Measurements from ENCODE around the gene IKZF1.
A peak's percentile ranks its signal among the peaks of the same experiment; 100 is the strongest.

The IKZF1 gene

DNA sequence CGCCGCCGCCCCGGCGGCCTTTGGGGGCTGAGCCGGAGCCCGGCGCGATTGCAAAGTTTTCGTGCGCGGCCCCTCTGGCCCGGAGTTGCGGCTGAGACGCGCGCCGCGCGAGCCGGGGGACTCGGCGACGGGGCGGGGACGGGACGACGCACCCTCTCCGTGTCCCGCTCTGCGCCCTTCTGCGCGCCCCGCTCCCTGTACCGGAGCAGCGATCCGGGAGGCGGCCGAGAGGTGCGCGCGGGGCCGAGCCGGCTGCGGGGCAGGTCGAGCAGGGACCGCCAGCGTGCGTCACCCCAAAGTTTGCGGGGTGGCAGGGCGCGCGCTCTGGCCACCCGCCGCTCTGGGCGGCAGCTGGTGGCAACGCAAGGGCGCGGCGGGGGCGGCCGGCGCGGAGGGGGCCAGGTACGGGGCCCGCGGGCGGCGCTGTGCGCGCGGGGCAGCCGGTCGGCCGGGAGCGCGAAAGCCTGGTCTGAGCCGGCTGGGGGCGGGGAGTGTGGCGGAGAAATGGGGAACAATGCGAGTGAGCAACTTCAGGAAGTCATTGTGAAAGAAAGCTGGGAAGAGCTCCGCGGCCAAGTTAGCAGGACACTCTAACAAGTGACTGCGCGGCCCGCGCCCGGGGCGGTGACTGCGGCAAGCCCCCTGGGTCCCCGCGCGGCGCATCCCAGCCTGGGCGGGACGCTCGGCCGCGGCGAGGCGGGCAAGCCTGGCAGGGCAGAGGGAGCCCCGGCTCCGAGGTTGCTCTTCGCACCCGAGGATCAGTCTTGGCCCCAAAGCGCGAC is at the start of gene IKZF1:
Gene IKZF1, plus strand, starts transcription at position 588 of the 782 bp plus-strand sequence. CDS start 14,346 bp downstream, outside the sequence.
- no peak for DNase-seq (ENCODE audit: low read depth in 2 of 2)

GRCh38 chr7:50261593-50261992 is 42.9 kb upstream of the IKZF1 start:
- DNase-seq (ENCODE audit: low read depth in 2 of 2), result no peak

- no peak for DNase-seq (ENCODE audit: low read depth in 2 of 2)
Measured at GRCh38 chr7:50262446-50262845, 42.1 kb upstream of the IKZF1 start.

GRCh38 chr7:50262916-50263690 is 41.4 kb upstream of the IKZF1 start:
- DNase-seq (ENCODE audit: low read depth in 2 of 2), result no peak

GRCh38 chr7:50264908-50265307 is 39.6 kb upstream of the IKZF1 start:
- peak in 1 of 2 donors; percentile 44 for DNase-seq (ENCODE audit: low read depth in 2 of 2)

DNA sequence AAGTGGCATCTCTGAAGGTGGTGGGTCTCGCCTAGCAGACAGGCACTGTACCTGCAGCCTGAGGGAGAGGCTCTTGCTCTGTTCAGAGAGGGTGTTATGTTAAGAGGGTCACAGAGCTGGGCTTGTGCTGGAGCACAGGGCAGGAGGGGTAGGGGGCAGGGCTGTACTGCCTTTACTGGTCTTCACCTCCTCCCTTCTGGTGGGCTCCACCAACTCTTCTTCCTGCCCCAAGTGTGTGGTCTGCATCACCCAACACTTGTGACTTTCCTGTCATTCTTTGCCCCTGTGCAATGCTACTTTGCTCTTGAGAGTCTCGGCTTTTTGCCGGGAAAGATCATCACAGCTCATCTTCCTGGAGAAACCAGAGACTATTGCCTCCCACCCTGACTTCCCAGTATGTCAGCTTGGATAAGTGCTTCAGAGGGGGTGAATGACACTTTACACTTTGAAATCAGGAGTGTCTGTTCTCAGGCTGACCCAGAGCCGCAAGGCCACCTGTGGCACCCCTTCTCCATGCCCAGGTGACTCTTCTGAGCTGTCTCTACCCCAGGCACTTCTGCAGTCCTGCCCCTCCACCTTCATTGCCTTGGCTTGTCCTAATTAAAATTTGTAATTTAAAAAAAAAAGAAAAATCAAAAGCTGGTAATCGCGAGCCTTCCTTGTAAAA is 38.4 kb upstream of the IKZF1 start:
- DNase-seq (ENCODE audit: low read depth in 2 of 2), result no peak

DNA sequence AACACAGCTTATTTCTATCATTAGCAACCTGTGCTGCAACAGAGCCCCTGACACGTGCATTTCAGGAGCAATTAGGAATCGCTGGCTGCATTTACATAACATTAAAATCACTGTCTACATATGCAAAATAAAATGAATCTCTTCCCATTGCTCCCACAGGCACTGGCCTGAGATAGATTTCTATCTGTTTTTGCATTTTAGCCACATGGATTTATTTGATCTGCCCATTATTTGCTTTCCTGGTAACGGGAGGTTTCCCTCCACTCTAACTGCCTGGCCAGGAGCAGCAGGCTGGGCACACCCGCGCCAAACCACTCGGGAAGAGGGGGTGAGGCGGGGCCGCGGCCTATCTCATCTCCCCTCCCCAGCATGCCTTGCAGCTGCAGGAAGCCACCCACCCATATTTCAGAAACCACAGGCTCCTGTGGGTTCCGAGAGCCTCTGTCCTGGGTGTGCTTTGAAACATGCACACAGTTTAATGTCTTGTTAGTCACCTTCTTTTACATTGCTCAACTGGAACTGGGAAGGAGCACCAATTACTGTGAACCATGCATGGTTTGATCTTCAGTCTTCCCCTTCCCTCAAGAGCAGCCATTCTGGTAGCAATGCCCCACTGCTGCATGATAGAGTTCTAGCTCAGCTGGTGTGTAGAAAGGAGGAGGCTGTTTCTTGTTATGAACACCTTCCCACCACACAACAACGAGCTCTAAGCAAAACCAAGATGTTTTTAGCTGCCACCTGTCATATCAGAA is 37.7 kb upstream of the IKZF1 start:
- peak; percentile 58 to 63 for DNase-seq (ENCODE audit: low read depth in 2 of 2)

DNA sequence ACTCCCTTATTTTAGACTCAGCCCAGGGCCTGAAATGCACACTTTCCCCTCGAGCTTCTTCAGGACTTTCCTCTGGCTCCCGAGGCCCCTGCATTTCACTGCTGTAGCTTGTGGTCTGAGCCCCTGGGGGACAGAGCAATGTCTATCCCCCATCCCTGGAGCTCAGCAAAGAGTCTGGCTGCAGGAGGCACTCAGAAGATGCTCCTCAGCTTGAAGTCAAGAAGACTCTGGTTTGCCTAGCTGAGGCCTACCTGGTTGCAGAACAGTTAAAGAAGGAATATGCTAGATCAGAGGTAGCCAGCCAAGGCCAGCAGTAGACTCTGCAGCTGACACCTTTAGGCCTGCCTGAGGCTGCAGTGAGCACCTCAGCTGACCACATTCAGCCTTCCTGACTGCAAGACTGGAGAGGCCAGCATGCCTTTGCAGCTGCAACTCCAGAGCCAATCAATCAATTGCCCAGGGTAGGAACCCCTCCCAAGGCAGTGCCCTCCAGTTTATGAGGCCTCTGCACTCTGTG is 36.9 kb upstream of the IKZF1 start:
- DNase-seq (ENCODE audit: low read depth in 2 of 2), result no peak

GRCh38 chr7:50268223-50268622 is 36.3 kb upstream of the IKZF1 start:
- no peak for DNase-seq (ENCODE audit: low read depth in 2 of 2)

GRCh38 chr7:50268990-50269389 is 35.5 kb upstream of the IKZF1 start:
- no peak for DNase-seq (ENCODE audit: low read depth in 2 of 2)

DNA sequence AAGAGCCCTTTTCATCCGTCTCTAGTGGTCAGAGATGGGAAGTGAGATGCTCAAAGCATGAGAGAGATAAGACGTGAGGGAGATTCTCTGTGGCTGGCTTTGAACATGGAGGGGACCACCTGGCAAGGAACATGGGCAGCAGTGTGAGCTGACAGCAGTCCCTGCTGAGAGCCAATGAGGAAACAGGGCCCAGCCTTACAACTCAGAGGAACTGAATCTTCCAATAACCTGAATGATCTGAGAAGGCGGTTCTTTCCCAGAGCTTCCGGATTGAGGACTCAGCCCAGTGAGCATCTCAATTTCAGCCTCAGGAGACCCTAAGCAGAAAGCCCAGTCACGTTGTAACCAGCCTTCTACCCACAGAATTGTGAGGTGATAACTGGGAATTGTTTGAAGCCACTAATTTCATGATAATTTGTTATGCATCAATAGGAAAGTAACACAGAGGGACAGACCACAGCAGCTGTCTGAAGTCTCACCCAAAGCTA is 33.9 kb upstream of the IKZF1 start:
- DNase-seq (ENCODE audit: low read depth in 2 of 2), result no peak

DNA sequence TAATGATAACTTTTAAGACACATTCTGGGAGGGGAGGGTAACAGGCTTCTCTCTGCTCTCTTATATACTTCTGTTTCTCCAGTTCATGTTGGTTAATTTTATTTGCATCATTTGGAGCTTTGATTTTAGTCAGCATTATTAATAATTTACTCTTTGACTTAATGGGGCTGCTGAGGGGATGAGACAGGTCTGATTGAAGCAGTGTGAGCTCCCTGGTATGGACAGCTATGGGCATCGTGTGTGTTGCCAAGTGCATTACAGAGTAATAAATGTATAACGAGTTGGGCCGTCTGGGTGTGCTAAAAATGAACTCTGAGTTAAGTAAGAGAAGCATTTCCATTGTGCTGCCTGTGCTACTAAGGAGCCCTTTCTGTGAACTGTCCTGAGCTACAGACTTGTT is 31.7 kb upstream of the IKZF1 start:
- DNase-seq (ENCODE audit: low read depth in 2 of 2), result no peak

GRCh38 chr7:50273301-50273700 is 31.2 kb upstream of the IKZF1 start:
- DNase-seq (ENCODE audit: low read depth in 2 of 2), result no peak

DNA sequence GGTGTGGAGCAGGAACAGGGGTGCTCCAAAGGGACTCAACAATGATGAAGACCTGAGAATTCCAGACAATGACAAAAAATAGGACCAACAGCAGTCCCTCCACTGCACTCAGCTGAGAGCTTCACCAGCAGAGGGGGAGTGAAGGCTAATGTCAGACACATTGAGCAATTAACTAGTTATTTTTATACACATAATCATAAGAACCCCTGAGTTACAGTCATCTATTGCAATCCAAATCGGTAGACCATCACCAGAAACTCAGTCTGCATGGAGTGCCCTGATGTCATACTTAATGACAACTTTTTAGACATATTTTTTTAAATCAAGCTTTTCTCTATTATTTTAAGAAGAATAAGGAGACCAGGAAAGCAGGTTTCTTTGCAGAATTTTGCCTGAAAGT is 30.6 kb upstream of the IKZF1 start:
- no peak for DNase-seq (ENCODE audit: low read depth in 2 of 2)

DNA sequence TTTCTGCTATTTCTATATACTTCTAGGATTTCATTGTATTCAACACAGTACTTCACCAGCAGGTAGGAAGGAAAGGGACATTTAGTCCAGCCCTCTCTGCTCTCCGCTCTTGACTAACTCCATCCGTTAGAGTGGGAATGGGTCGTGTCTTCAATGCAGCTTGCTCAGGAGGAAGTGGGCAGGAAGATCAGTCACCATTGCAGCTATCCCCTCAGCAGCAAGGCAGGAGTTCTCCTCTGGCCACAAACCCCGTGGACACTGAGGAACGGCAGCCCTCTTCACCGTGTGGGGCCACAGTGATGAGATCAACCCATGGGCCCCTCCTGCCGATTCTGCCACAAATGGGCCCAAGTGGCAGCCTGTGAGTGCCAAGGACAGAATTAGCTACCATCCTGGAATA is 30.2 kb upstream of the IKZF1 start:
- no peak for DNase-seq (ENCODE audit: low read depth in 2 of 2)

DNA sequence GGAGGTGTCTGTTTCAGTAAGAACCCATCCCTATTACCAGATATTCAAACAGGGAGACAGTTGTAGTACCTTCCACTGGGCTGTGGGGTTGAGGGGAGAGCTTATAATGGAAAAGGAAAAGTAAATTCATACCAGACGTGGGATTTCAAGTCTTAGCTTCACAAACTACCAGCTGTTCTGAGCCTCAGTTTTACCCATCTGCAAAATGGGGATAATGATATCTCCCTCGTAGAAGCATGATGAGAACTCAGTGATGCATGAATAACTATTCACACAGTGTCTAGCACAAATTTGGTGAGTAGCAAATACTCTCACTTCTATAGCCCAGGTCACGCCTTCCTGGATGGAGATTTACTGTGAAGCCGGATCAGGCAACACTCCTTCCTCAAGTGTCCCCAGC is 29.1 kb upstream of the IKZF1 start:
- DNase-seq (ENCODE audit: low read depth in 2 of 2), result no peak

- DNase-seq (ENCODE audit: low read depth in 2 of 2), result no peak
Measured at GRCh38 chr7:50276483-50276882, 28.0 kb upstream of the IKZF1 start.

- DNase-seq (ENCODE audit: low read depth in 2 of 2), result no peak
Measured at GRCh38 chr7:50278120-50278519, 26.4 kb upstream of the IKZF1 start.

GRCh38 chr7:50281680-50282445 is 22.7 kb upstream of the IKZF1 start:
- DNase-seq (ENCODE audit: low read depth in 2 of 2), result no peak

DNA sequence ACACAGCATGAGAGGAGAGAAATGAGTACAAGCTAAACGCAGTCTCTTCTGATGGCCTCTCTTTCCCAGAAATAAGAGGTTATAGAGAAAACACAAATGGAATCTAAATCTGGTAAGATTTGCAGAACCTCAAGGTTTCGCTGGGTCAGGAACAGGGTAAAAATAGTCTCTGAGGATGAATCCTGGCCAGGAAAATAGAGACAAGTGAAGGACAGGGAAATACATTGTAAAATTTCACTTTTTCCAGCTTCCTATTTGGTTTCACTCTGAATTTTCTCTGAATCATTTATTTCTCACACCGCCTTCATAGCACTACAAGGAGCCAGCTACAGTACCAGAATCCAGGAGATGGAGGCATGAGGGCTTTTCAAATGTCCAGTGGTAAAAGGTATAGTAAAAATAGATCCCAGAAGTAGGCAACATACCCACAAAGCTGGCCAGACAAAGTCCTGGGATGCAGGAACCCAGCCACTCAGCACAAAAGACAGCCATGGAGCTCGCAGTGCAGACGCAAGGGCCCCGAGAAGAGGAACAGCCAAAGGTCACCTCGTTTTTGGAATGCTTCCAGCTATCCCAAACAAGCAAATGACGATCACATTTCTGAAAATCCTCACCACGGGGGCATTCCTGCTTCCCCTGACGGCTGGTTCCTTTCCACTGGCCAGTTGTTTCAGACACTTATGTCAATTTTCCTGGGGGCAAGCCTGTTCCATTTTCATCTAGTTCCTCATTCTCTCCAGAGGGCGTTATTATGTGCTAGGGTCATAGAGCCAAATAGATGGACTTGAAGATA is 21.5 kb upstream of the IKZF1 start:
- no peak for DNase-seq (ENCODE audit: low read depth in 2 of 2)

Measured in activated CD4-positive, alpha-beta T cell treated with anti-CD3 and anti-CD28 coated beads for 24 hours (primary cell).